Measurements from ENCODE around the gene IKZF5. TPM values are rescaled to one million over a fixed set of nuclear protein-coding genes. Genes with fewer than 3 reads are reported as not detected.

Gene IKZF5
- total RNA-seq, 1 donor from 2014 or later = 14.9 TPM

DNA sequence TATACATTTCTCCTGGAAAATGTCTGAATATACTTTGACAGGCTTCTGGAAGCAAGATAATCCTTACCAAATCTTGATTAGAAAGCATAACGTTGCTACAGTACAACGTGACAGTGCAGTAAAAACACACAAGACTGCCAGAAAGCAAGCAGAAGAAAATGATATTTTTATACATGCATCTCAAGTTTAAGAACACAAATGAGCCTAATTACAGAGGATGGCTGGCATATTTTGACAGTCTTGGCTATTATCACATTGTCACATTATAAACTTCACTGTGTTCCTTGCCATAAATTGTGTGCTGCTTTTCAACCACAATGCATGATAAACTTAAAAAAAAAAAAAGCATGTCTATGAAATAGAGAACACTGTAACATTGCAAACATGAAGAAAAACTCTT is 4.3 kb downstream of the IKZF5 start:
- H3K27ac Mint-ChIP-seq (ENCODE audit: unreplicated experiment) = no peak overlapping the region
- no peaks in the 10 kb centered on the region for H3K9me3 Mint-ChIP-seq (ENCODE audit: unreplicated experiment)
- no peaks in the 10 kb centered on the region for H3K36me3 Mint-ChIP-seq (ENCODE audit: low read depth, unreplicated experiment)
- TF ChIP-seq, protein P1, sequence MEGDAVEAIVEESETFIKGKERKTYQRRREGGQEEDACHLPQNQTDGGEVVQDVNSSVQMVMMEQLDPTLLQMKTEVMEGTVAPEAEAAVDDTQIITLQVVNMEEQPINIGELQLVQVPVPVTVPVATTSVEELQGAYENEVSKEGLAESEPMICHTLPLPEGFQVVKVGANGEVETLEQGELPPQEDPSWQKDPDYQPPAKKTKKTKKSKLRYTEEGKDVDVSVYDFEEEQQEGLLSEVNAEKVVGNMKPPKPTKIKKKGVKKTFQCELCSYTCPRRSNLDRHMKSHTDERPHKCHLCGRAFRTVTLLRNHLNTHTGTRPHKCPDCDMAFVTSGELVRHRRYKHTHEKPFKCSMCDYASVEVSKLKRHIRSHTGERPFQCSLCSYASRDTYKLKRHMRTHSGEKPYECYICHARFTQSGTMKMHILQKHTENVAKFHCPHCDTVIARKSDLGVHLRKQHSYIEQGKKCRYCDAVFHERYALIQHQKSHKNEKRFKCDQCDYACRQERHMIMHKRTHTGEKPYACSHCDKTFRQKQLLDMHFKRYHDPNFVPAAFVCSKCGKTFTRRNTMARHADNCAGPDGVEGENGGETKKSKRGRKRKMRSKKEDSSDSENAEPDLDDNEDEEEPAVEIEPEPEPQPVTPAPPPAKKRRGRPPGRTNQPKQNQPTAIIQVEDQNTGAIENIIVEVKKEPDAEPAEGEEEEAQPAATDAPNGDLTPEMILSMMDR (IDR thresholded peaks at IDR 0.05; ENCODE audit: unreplicated experiment) = no peak
- H3K4me3 Mint-ChIP-seq (ENCODE audit: unreplicated experiment) = no peak overlapping the region
- peaks cover 6% of the 10 kb centered on the region for H3K27me3 Mint-ChIP-seq (ENCODE audit: unreplicated experiment)
- DNase-seq (ENCODE audit: low spot score) = no peak
- H3K4me1 Mint-ChIP-seq (ENCODE audit: unreplicated experiment) = peaks cover 20% of the 10 kb centered on the region

DNA sequence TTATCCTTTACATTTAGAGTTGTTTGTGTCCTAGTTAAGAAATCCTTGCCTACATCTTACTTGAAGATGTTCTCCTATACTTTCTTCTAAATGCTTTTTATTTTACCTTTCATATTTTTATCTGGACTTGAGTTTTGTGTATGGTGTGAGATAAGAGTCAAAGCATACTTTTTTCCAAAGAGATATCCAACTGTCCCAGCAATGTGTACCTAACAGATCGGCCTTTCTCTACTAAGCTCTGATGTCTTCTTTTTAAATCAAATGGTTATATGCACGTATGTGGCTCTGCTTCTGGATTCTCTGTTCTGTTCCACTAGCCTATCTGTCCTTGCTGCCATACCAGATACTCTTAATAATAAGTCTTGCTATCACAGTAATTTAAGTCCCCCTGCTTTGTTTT is 7.2 kb downstream of the IKZF5 start:
- no peak overlapping the region for H3K27ac Mint-ChIP-seq (ENCODE audit: unreplicated experiment)
- H3K4me1 Mint-ChIP-seq (ENCODE audit: unreplicated experiment) = peaks cover 4% of the 10 kb centered on the region
- TF ChIP-seq, protein P1 (IDR thresholded peaks at IDR 0.05; ENCODE audit: unreplicated experiment) = no peak
- no peak for DNase-seq (ENCODE audit: low spot score)
- H3K9me3 Mint-ChIP-seq (ENCODE audit: unreplicated experiment) = no peaks in the 10 kb centered on the region
- H3K36me3 Mint-ChIP-seq (ENCODE audit: low read depth, unreplicated experiment) = no peaks in the 10 kb centered on the region
- H3K27me3 Mint-ChIP-seq (ENCODE audit: unreplicated experiment) = no peaks in the 10 kb centered on the region
- H3K4me3 Mint-ChIP-seq (ENCODE audit: unreplicated experiment) = no peak overlapping the region

DNA sequence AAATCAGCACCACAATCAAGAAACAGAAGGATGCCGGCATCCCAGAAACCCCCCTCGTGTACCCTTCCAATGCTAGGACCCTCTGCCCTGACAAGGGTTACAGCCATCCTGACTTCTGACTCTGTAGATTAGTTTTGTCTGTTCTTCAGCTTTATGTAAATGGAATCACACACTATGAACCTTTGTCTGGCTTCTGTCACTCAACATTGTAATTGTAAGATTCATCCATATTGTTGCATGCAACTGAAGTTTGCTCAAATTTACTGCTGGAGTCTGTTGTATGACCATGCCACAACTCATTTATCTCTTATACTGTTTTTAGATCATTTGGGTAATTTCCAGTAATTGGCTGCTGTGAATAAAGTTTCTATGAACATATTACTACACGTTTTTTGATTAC is 8.4 kb downstream of the IKZF5 start:
- no peak for DNase-seq (ENCODE audit: low spot score)
- TF ChIP-seq, protein P1 (IDR thresholded peaks at IDR 0.05; ENCODE audit: unreplicated experiment) = no peak
- Mint-ChIP-seq H3K36me3 (ENCODE audit: low read depth, unreplicated experiment) (no peaks in the 10 kb centered on the region), H3K27me3 (ENCODE audit: unreplicated experiment) (no peaks in the 10 kb centered on the region), H3K4me3 (ENCODE audit: unreplicated experiment) (no peak overlapping the region), H3K9me3 (ENCODE audit: unreplicated experiment) (no peaks in the 10 kb centered on the region), H3K4me1 (ENCODE audit: unreplicated experiment) (peaks cover 4% of the 10 kb centered on the region), H3K27ac (ENCODE audit: unreplicated experiment) (no peak overlapping the region)

DNA sequence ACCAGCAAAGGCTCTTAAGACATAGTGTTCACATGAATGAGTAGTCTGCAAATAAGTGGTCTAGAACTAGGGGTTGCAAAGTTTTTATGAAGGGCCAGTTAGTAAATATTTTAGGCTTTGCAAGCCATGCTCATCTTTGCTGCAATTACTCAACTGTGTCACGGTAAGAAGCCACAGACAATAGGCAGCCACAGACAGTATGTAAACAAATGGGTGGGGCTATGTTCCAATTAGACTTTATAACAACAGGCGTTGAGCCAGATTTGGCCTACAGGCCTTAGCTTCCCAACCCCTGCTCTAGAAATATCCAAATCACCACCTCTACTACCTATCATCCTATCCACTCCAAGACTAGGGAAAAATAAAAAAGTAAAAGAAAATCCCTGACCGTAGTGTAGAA is 9.2 kb downstream of the IKZF5 start:
- Mint-ChIP-seq H3K27ac (ENCODE audit: unreplicated experiment) (no peak overlapping the region), H3K36me3 (ENCODE audit: low read depth, unreplicated experiment) (no peaks in the 10 kb centered on the region), H3K4me1 (ENCODE audit: unreplicated experiment) (peaks cover 4% of the 10 kb centered on the region), H3K4me3 (ENCODE audit: unreplicated experiment) (no peak overlapping the region), H3K27me3 (ENCODE audit: unreplicated experiment) (no peaks in the 10 kb centered on the region), H3K9me3 (ENCODE audit: unreplicated experiment) (no peaks in the 10 kb centered on the region)
- no peak for DNase-seq (ENCODE audit: low spot score)
- TF ChIP-seq, protein P1 (IDR thresholded peaks at IDR 0.05; ENCODE audit: unreplicated experiment) = no peak

DNA sequence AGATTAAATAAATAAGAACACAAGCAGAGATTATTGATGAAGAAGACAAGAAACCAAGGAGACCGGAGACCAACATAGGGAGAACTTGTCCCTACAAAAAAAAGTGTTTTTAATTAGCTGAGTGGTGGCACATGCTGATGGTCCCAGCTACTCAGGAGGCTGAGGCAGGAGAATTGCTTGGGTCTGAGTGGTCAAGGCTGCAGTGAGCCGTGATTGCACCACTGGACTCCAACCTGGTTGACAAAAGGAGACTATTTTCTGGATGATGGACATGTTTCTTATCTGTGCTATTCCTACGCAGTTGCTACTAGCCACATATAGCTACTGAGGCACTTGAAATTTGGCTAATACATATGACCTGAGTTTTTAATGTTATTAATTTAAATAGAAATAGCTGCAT is 9.7 kb downstream of the IKZF5 start:
- TF ChIP-seq, protein P1 (IDR thresholded peaks at IDR 0.05; ENCODE audit: unreplicated experiment) = no peak
- DNase-seq (ENCODE audit: low spot score) = no peak
- Mint-ChIP-seq H3K36me3 (ENCODE audit: low read depth, unreplicated experiment) (no peaks in the 10 kb centered on the region), H3K9me3 (ENCODE audit: unreplicated experiment) (no peaks in the 10 kb centered on the region), H3K4me3 (ENCODE audit: unreplicated experiment) (no peak overlapping the region), H3K4me1 (ENCODE audit: unreplicated experiment) (peaks cover 4% of the 10 kb centered on the region), H3K27me3 (ENCODE audit: unreplicated experiment) (no peaks in the 10 kb centered on the region), H3K27ac (ENCODE audit: unreplicated experiment) (no peak overlapping the region)
